Gastrocnemius medialis (tissue), 4 donors: ENCODE measurements around the gene RNMT. TPM values are rescaled to one million over a fixed set of nuclear protein-coding genes. Genes with fewer than 3 reads are reported as not detected.

Experiments used
- ATAC-seq, 2 donors: fragments of 150-250 bp; one replicate each; pipeline ENCODE4 v1.9.1; 2016
- DNase-seq, 2 donors: peaks; one replicate each; pipeline ENCODE4 v3.0.0-alpha.2; 2019
- H3K27ac ChIP-seq, 4 donors: fragments of 200-600 bp; sonication (generic); 1 replicate in 1 of 4; 2 replicates in 3 of 4; pipeline ENCODE4 v1.5.1; 2016 to 2018; ENCODE audit warnings: mild to moderate bottlenecking in 2 of 4, moderate library complexity in 1 of 4
- H3K27me3 ChIP-seq, 3 donors: fragments of 200-600 bp; sonication (generic) in 2 of 3; 1 replicate in 1 of 3; 2 replicates in 2 of 3; pipeline versions ENCODE4 v1.5.1 to v1.6.0; 2016 to 2019; ENCODE audit warnings: mild to moderate bottlenecking in 1 of 3, moderate library complexity in 1 of 3
- H3K36me3 ChIP-seq, 2 donors: fragments of 200-600 bp; sonication (generic) in 1 of 2; one replicate each; pipeline ENCODE4 v1.5.1; 2017 to 2018
- H3K4me1 ChIP-seq, 2 donors: fragments of 200-600 bp; sonication (generic) in 1 of 2; one replicate each; pipeline ENCODE4 v1.5.1; 2016 to 2017; ENCODE audit warnings: mild to moderate bottlenecking in 2 of 2
- H3K4me3 ChIP-seq, 4 donors: fragments of 200-600 bp; sonication (generic) in 3 of 4; 1 replicate in 1 of 4; 2 replicates in 3 of 4; pipeline ENCODE4 v1.5.1; 2016 to 2019; ENCODE audit warnings: mild to moderate bottlenecking in 2 of 4
- H3K9me3 ChIP-seq, 3 donors: fragments of 200-600 bp; sonication (generic) in 2 of 3; 1 replicate in 1 of 3; 2 replicates in 2 of 3; pipeline ENCODE4 v1.5.1; 2016 to 2019
- CTCF ChIP-seq, 5 experiments: fragments of 450-650 bp in 3 of 5; fragments of 200-600 bp in 2 of 5; sonication (generic) in 2 of 5; IDR thresholded peaks in 4 of 5; conservative IDR thresholded peaks in 1 of 5; 1 replicate in 4 of 5; 2 replicates in 1 of 5; pipeline ENCODE4 v1.5.1; 2016 to 2019; ENCODE audit warnings: antibody characterized with exemption in 5 of 5, mild to moderate bottlenecking in 3 of 5, moderate library complexity in 3 of 5
- POLR2A ChIP-seq, 2 donors: fragments of 450-650 bp; IDR thresholded peaks; one replicate each; pipeline ENCODE4 v1.6.1; 2017; ENCODE audit warnings: antibody characterized with exemption in 2 of 2, mild to moderate bottlenecking in 2 of 2, moderate library complexity in 2 of 2
- in situ Hi-C, 4 donors: fragments of 200-750 bp; cut with MboI; loops; one replicate each; pipeline versions ENCODE4 v1.15.0 to v1.8.0; 2017; ENCODE audit warnings: low sequenced_read_pairs in 4 of 4
- intact Hi-C: fragments of 100-400 bp; cut with DNase I; formaldehyde crosslinking; loops from one replicate; pipeline ENCODE4 v1.15.1; 2023; ENCODE audit warnings: low total_unique reads
- total RNA-seq, 4 donors: library from RNA; depleted of rRNA; stranded (reverse); fragments of >200 nt; gene quantifications; one replicate each; pipeline versions ENCODE4 v1.1.0 to v1.2.3, GENCODE V29; 2016

The RNMT gene
- total RNA-seq, 4 donors from 2014 or later = 12.9 to 24.1 (median 18.6) TPM

DNA sequence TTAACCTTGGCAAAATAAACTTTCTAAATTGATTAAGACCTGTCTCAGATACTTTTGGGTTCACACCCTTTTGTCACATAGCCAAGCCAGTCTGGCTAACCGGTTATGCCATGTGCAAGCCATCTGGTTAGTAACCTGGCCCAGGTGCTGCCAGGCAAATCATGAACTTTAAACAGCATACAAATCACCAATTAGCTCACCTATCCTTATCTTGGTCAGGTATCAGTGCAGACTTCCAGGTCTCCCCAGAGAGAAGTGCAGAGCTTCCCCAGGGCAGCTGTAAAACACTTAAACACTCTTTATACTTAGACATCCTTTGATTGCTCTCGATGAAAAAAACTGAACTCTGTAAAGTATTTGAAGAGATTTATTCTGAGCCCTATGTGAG lies 82.6 kb downstream of the RNMT start:
- Histone ChIP-seq H3K27me3 (no peaks in the 10 kb centered on the region), H3K4me3 (no peak overlapping the region), H3K36me3 (no peaks in the 10 kb centered on the region), H3K27ac (no peak overlapping the region), H3K4me1 (no peaks in the 10 kb centered on the region), H3K9me3 (no peaks in the 10 kb centered on the region)
- ATAC-seq (no peak), DNase-seq (no peak)
- TF ChIP-seq POLR2A (IDR thresholded peaks at IDR 0.05) = no peak
- intact Hi-C loops = loop anchor here (10.0 kb wide), 1 partner anchor 254 kb away; no protein-coding TSS in a partner anchor
- in situ Hi-C loops = loop anchor here in 3 of 4 donors (25.0 kb wide), 3 partner anchors 253 to 578 kb away; no protein-coding TSS in a partner anchor

DNA sequence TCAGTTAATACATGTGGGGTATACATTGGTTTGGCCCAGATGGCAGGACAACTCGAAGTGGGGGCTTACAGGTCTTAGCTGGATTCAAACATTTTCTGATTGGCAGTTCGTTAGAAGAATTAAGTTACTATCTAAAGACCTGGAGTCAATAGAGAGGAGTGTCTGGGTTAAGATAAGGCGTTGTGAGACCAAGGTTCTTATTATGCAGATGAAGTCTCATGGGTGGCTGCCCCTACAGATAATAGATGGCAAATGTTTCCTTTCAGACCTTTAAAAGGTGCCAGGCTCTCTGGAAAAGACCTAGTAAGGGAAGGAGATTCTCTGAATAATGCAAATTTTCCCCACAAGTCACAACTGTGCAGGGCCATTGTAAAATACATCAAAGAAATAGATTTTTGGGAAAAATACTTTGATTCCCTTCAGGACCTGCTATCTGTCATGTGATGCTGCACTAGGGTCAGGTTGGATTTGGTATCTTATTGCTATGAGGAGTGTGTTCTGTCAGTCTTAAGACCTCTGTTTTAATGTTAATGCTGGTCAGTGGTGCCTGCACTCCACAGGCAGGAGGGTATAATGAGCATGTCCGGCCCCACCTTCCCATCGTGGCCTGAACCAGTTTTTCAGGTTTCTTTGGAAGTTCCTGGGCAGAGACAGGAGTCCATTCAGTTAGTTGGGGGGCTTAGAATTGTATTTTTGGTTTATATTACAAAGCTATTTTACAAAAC lies 83.2 kb downstream of the RNMT start:
- no peak overlapping the region for H3K27ac ChIP-seq
- H3K36me3 ChIP-seq = no peaks in the 10 kb centered on the region
- in situ Hi-C loops (loop anchor here in 3 of 4 donors (25.0 kb wide), 3 partner anchors 253 to 578 kb away; no protein-coding TSS in a partner anchor), intact Hi-C loops (loop anchor here (10.0 kb wide), 2 partner anchors 255 to 595 kb away; partner anchors contain the start of gene LDLRAD4)
- TF ChIP-seq POLR2A (IDR thresholded peaks at IDR 0.05) (no peak), CTCF (IDR thresholded peaks at IDR 0.05 in 4 of 5, conservative IDR thresholded peaks at IDR 0.05 in 1 of 5) (no peak)
- ATAC-seq (no peak), DNase-seq (no peak)
- H3K27me3 ChIP-seq = no peaks in the 10 kb centered on the region
- H3K4me3 ChIP-seq = no peak overlapping the region
- no peaks in the 10 kb centered on the region for H3K9me3 ChIP-seq
- H3K4me1 ChIP-seq = no peaks in the 10 kb centered on the region

DNA sequence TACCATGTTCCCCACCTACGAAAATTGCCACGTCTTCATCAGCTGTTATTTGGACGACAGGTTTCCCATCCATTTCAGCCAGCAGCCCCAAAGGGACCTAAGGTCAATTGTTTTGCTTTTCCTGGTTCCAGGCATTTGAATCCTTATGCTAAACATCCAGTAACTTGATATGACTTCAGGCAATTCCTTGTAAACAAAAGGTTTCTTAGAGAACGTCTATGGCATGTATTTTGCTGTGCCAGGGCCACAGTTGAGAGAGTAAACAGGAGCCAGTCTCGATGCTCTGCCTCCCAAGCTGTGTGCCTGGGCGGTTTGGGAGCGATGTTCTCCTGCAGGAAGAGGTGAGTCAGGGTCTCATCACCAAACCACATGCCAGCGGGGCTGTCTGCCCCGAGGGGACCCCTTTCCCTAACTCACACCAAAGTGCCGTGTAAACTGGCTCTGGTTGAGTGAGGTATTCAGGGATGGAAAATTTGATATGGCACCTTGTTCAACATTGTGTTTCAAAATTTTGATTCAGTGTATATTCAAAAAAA lies 84.5 kb downstream of the RNMT start:
- H3K36me3 ChIP-seq = no peaks in the 10 kb centered on the region
- H3K4me1 ChIP-seq = no peaks in the 10 kb centered on the region
- H3K9me3 ChIP-seq = no peaks in the 10 kb centered on the region
- DNase-seq (no peak), ATAC-seq (no peak)
- no peak for TF ChIP-seq CTCF (IDR thresholded peaks at IDR 0.05 in 4 of 5, conservative IDR thresholded peaks at IDR 0.05 in 1 of 5)
- no peak for TF ChIP-seq POLR2A (IDR thresholded peaks at IDR 0.05)
- no peak overlapping the region for H3K4me3 ChIP-seq
- intact Hi-C loops (loop anchor here (10.0 kb wide), 1 partner anchor 596 kb away; the partner anchor contains the start of gene LDLRAD4), in situ Hi-C loops (loop anchor here in 3 of 4 donors (25.0 kb wide), 3 partner anchors 251 to 576 kb away; no protein-coding TSS in a partner anchor)
- H3K27me3 ChIP-seq = no peaks in the 10 kb centered on the region
- H3K27ac ChIP-seq = no peak overlapping the region

DNA sequence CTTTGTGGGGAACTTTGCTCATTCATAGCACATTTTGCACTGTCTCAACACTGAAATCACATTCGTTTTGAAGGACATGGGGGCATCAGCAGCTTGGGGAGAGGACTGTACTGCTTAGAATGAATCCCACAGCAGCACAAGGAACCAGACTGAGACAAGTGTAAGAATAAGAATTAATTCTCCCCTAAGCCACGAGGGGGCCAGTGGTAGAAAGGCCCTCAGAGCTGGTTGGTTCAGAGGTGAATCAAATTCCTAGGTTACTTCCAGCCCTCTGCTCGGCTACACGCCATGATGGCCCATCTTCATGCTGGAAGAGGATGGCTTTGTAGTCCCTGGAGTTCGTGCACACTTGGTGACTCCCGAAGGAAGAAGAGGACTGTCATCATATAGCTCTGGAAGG lies 85.5 kb downstream of the RNMT start:
- TF ChIP-seq CTCF (IDR thresholded peaks at IDR 0.05 in 4 of 5, conservative IDR thresholded peaks at IDR 0.05 in 1 of 5) (no peak), POLR2A (IDR thresholded peaks at IDR 0.05) (no peak)
- Histone ChIP-seq H3K36me3 (no peaks in the 10 kb centered on the region), H3K4me3 (no peak overlapping the region), H3K9me3 (no peaks in the 10 kb centered on the region), H3K4me1 (no peaks in the 10 kb centered on the region), H3K27me3 (no peaks in the 10 kb centered on the region), H3K27ac (no peak overlapping the region)
- intact Hi-C loops (loop anchor here (10.0 kb wide), 1 partner anchor 597 kb away; the partner anchor contains the start of gene LDLRAD4), in situ Hi-C loops (loop anchor here in 3 of 4 donors (25.0 kb wide), 3 partner anchors 250 to 575 kb away; no protein-coding TSS in a partner anchor)
- ATAC-seq (no peak), DNase-seq (no peak)

DNA sequence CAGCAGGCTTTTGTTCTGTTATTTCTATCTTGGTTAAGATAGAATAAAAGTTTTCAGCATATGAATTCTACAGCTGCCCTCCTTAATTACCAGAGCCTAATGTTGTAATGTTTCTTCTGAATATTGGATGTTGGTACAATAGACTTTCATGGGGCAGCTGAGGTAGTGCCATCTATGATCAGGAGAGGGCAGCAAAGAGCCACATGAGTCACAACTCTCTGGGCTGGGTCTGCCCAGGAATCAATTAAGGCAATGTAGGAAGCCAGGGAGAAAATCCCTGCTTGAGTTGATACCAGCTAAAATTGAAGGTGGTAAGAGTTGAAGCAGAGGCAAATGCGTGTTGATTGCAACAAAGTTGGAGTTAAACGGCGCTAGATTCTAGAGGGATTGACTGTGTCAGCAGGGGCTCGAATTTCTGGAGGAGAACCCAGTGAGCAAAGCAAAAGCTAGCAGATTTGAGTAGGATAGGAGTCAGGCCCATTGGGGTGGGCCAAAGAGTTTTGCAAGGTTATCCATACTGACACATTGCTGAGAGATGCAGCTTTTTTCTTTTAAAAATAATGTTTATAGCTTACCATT lies 86.9 kb downstream of the RNMT start:
- no peaks in the 10 kb centered on the region for H3K27me3 ChIP-seq
- no peaks in the 10 kb centered on the region for H3K4me1 ChIP-seq
- peak in 1 of 2 donors; percentile 16 for DNase-seq
- no peak overlapping the region for H3K27ac ChIP-seq
- no peaks in the 10 kb centered on the region for H3K9me3 ChIP-seq
- no peaks in the 10 kb centered on the region for H3K36me3 ChIP-seq
- in situ Hi-C loops (loop anchor here in 3 of 4 donors (25.0 kb wide), 3 partner anchors 249 to 574 kb away; no protein-coding TSS in a partner anchor), intact Hi-C loops (loop anchor here (10.0 kb wide), 1 partner anchor 599 kb away; the partner anchor contains the start of gene LDLRAD4)
- no peak overlapping the region for H3K4me3 ChIP-seq
- peak; percentile 77 to 87 for ATAC-seq
- TF ChIP-seq POLR2A (IDR thresholded peaks at IDR 0.05) (no peak), CTCF (IDR thresholded peaks at IDR 0.05 in 4 of 5, conservative IDR thresholded peaks at IDR 0.05 in 1 of 5) (peak; percentile 44 to 85 (median 60))
